ENCODE data around the gene DUSP22. TPM values are rescaled to one million over a fixed set of nuclear protein-coding genes. Genes with fewer than 3 reads are reported as not detected.

DUSP22 gene
- total RNA-seq, 1 experiment from 2014 or later = 19.2 TPM

GRCh38 chr6:391559-392440, 99.5 kb downstream of the DUSP22 start, which contains the start of gene IRF4:
Gene IRF4 (plus strand): TSS chr6:391752. CDS start chr6:393153, 1,401 bp downstream.
- POLR2A ChIA-PET = no interaction called here
- Histone ChIP-seq H3K4me1 (ENCODE audit: control insufficient read depth in 1 of 2, insufficient read depth in 2 of 2, low read length in 2 of 2) (no peaks in the 10 kb centered on the region), H3K4me2 (ENCODE audit: low read length) (no peak within 1 kb of the TSS), H3K9me2 (ENCODE audit: insufficient read depth) (no peaks in the 10 kb centered on the region), H2AFZ (ENCODE audit: low read depth, low read length, poor library complexity, severe bottlenecking) (no peak within 1 kb of the TSS), H3K27me3 (ENCODE audit: insufficient read depth, low read length) (no peaks in the 10 kb centered on the region), H3K27ac (ENCODE audit: low read depth, low read length) (no peak within 1 kb of the TSS), H3K4me3 (replicated peaks in 1 of 2; ENCODE audit: low read depth in 1 of 2, low read length in 2 of 2) (no peak within 1 kb of the TSS), H4K20me1 (ENCODE audit: insufficient read depth) (no peaks in the 10 kb centered on the region), H3K9ac (ENCODE audit: low read length) (no peak within 1 kb of the TSS), H3K36me3 (ENCODE audit: control insufficient read depth in 1 of 2, insufficient read depth in 2 of 2, low read length in 2 of 2) (no peaks in the 10 kb centered on the region), H3K79me2 (ENCODE audit: insufficient read depth, low read length) (no peaks in the 10 kb centered on the region), H3K9me3 (ENCODE audit: control insufficient read depth in 1 of 2, insufficient read depth in 1 of 2, low read depth in 1 of 2, low read length in 2 of 2) (no peaks in the 10 kb centered on the region)
- ATAC-seq = no peak
- CTCF ChIA-PET = no interaction called here
- BruUV-seq (replicated peaks) = no TSS peak
- intact Hi-C loops (cut with micrococcal nuclease) = no loop called here
- RAD21 ChIA-PET (ENCODE audit: low non-redundant PET in 1 of 2, low total read pairs in 2 of 2, uncharacterized antibody in 2 of 2, unreplicated experiment in 2 of 2) = no interaction called here
- DNase-seq (ENCODE audit: low read depth, low spot score) = no peak
- TF ChIP-seq RAD21 (IDR thresholded peaks at IDR 0.05; ENCODE audit: low read depth) (no peak), ELF1 (IDR thresholded peaks at IDR 0.05; ENCODE audit: borderline replicate concordance, low read depth) (no peak), ZBTB33 (IDR thresholded peaks at IDR 0.05; ENCODE audit: extremely low read depth, insufficient replicate concordance, low read length) (no peak), MAX (IDR thresholded peaks at IDR 0.05) (no peak), POLR2AphosphoS5 (IDR thresholded peaks at IDR 0.05; ENCODE audit: low read depth, low read length) (no peak), YY1 (IDR thresholded peaks at IDR 0.05; ENCODE audit: extremely low read depth, insufficient replicate concordance, low read depth, low read length) (no peak), EGR1 (IDR thresholded peaks at IDR 0.05; ENCODE audit: low read depth) (no peak), SRF (IDR thresholded peaks at IDR 0.05; ENCODE audit: low read depth) (no peak), SIN3A (IDR thresholded peaks at IDR 0.05; ENCODE audit: low read depth) (no peak), CTCF (IDR thresholded peaks at IDR 0.05 in 2 of 3, conservative IDR thresholded peaks at IDR 0.05 in 1 of 3; ENCODE audit: borderline replicate concordance in 1 of 3, insufficient read depth in 1 of 3, low read depth in 2 of 3, low read length in 2 of 3) (no peak), EZH2phosphoT487 (IDR thresholded peaks at IDR 0.05; ENCODE audit: borderline replicate concordance) (no peak), POLR2A (IDR thresholded peaks at IDR 0.05; ENCODE audit: borderline replicate concordance, extremely low read depth, insufficient read depth, insufficient read length) (no peak), ZNF274 (IDR thresholded peaks at IDR 0.05; ENCODE audit: low read depth, low read length) (no peak)
